Subcutaneous adipose tissue (tissue), 4 donors: ENCODE results near the gene ADAMTS14. TPM values are rescaled to one million over a fixed set of nuclear protein-coding genes. Genes with fewer than 3 reads are reported as not detected.

ENCODE experiments used
- total RNA-seq, 4 donors: library from RNA; depleted of rRNA; stranded (reverse); fragments of >200 nt; gene quantifications; one replicate each; pipeline ENCODE4 v1.1.0, GENCODE V29; 2016
- TF ChIP-seq, protein P1 (sequence below): fragments of 450-650 bp; IDR thresholded peaks from one replicate; pipeline ENCODE4 v1.5.1; 2016; ENCODE audit warnings: low read depth, mild to moderate bottlenecking, control low read depth, antibody characterized with exemption, moderate library complexity

Gene ADAMTS14
- total RNA-seq, 4 donors from 2014 or later: not detected

DNA sequence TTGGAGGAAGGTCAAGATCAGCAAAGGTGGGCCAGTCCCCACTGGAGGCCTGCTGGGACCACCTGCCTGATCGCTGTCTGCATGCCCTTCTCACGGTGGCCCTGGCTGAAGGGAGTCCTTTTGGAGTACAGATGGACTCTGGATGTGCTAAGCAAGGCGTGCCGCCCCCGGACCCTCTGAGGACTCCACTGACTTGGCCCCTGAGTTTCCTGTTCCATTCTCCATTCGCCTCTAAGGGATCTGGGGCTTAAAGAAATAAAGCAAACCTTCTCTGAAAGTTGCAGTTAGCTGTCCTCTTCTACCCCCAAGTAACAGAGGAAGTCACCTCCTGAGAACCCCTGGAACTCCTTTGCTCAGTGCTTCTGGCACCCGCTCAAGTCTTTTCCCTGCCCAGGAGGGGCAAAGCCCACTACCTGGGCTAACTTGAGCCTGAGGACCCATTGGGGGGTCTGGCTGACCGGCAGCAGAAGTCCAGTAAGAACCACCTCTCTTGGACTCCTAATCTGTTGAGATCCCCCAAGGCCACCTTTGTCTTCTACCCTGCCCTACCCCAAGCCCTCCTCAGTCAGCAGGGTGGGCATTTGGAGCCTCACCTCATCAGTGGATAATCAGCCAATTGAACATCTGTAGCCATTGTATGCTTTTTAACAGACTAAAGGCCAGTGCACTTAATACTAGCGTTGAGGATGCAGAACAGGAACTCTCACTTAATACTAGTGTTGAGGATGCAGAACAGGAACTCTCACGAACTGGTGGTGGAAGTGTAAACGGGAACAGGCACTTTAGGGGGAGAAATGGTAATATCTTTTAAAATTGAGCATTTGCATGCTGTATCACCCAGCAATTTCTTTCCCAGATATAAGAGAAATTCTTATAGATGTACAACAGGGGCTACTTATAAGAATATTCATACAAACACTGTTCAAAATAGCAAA lies 110.7 kb downstream of the ADAMTS14 start:
- TF ChIP-seq, protein P1, sequence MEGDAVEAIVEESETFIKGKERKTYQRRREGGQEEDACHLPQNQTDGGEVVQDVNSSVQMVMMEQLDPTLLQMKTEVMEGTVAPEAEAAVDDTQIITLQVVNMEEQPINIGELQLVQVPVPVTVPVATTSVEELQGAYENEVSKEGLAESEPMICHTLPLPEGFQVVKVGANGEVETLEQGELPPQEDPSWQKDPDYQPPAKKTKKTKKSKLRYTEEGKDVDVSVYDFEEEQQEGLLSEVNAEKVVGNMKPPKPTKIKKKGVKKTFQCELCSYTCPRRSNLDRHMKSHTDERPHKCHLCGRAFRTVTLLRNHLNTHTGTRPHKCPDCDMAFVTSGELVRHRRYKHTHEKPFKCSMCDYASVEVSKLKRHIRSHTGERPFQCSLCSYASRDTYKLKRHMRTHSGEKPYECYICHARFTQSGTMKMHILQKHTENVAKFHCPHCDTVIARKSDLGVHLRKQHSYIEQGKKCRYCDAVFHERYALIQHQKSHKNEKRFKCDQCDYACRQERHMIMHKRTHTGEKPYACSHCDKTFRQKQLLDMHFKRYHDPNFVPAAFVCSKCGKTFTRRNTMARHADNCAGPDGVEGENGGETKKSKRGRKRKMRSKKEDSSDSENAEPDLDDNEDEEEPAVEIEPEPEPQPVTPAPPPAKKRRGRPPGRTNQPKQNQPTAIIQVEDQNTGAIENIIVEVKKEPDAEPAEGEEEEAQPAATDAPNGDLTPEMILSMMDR: no peak

GRCh38 chr10:70784016-70784415 lies 111.7 kb downstream of the ADAMTS14 start:
- TF ChIP-seq, protein P1: no peak

GRCh38 chr10:70784471-70784870 lies 112.2 kb downstream of the ADAMTS14 start:
- TF ChIP-seq, protein P1: no peak

- TF ChIP-seq, protein P1: no peak
These were observed 112.9 kb downstream of the ADAMTS14 start, which contains the start of gene TBATA for GRCh38 chr10:70785190-70785589. TSS of gene TBATA (minus strand) at chr10:70785377. CDS start at chr10:70783379, 1,998 bp downstream.

DNA sequence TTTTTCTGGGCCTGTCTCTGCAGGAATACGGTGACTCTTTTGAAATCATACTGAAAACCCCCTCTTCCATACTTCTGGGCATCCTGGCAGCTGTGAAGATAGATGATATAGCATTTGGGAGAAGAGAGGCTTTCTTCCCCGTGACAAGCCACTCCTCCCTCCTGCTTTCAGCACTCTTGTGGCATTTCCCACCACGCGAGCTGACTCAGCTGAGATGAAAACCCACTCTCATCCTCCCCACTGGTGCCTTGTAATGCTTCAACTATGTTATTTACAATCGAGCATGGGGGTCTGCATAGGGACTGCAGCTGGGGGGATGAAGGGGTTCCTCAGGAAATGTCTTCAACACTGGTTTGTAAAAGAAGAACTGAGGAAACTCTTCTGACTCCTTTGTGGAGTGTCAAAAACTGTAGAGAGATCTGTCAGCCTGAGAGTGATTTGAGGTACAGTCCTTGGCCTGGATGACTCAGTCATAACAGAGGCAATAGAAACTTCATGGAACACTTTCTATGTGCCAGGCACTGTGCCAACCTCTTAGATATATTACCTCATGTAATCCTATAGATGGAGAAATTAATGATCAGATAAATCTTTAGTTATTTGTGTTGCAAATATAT lies 114.6 kb downstream of the ADAMTS14 start:
- TF ChIP-seq, protein P1: no peak

GRCh38 chr10:70791386-70792039 lies 119.2 kb downstream of the ADAMTS14 start:
- TF ChIP-seq, protein P1: no peak

DNA sequence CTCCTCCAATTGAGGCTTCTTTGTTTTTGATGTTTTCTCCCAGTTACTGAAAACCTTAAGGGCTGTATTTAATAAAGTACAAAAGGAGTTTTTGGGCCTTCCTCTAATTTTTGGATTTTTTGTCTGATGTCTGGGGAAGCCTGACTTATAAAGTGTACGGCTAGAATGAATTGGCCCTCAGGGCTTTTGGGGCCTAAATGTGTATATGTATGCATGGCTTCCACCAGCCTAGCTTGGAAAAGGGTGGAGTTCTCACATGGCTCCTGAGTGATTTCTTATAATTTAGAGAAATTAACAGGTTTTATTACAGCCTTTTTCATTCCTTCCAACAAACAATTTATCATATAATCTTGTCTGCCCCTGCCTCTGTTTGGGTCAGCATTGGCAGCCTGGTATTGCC lies 123.3 kb downstream of the ADAMTS14 start:
- TF ChIP-seq, protein P1: no peak
